SH-SY5Y (cell line): ENCODE data around the gene SLC16A7.

Source experiments
- GATA2 ChIP-seq: IDR thresholded peaks from 2 replicates; pipeline ENCODE4 v1.6.1; 2011; ENCODE audit warnings: mild to moderate bottlenecking, low read depth, low read length
- GATA3 ChIP-seq: IDR thresholded peaks from 2 replicates; pipeline ENCODE4 v1.6.1; 2011; ENCODE audit warnings: low read depth, mild to moderate bottlenecking, low read length, moderate library complexity

GRCh38 chr12:59668674-59669073, 72.8 kb downstream of the SLC16A7 start:
- TF ChIP-seq GATA3 = no peak
- no peak for TF ChIP-seq GATA2
